SK-MEL-5 (cell line): ENCODE data around the gene POU2AF1. TPM values are rescaled to one million over a fixed set of nuclear protein-coding genes. Genes with fewer than 3 reads are reported as not detected.

Experiments
- DNase-seq: peaks from one replicate; pipeline ENCODE4 v3.0.0-alpha.2; 2016; ENCODE audit warnings: low read depth, low spot score
- in situ Hi-C: cut with HindIII; loops from 2 replicates; pipeline ENCODE4 v1.10.0; 2016; ENCODE audit warnings: low sequenced_read_pairs, high pct_unique_total_duplicates, low pct_unique_long_range_greater_than_20kb
- total RNA-seq: library from RNA; depleted of rRNA; stranded (reverse); fragments of >200 nt; shearing (Covaris generic); gene quantifications from 2 replicates; pipeline ENCODE4 v1.2.3, GENCODE V29; 2014

POU2AF1 gene
- total RNA-seq, 1 experiment from 2014 or later, result not detected

- in situ Hi-C loops, result no loop called here
- no peak for DNase-seq
Observed at GRCh38 chr11:111370270-111370901, 8.7 kb downstream of the POU2AF1 start.

GRCh38 chr11:111368285-111368560 lies 10.9 kb downstream of the POU2AF1 start:
- in situ Hi-C loops, result no loop called here
- DNase-seq, result no peak

- in situ Hi-C loops, result no loop called here
Observed at GRCh38 chr11:111367411-111368284, 11.4 kb downstream of the POU2AF1 start.

GRCh38 chr11:111366560-111367410 lies 12.3 kb downstream of the POU2AF1 start:
- in situ Hi-C loops, result no loop called here
- no peak for DNase-seq

More at GRCh38 chr11:111367411-111368284, 11.4 kb downstream of the POU2AF1 start:
- no peak for DNase-seq

- no peak for DNase-seq
- in situ Hi-C loops, result no loop called here
Observed at GRCh38 chr11:111365722-111366559, 13.1 kb downstream of the POU2AF1 start.

GRCh38 chr11:111364503-111364902 lies 14.6 kb downstream of the POU2AF1 start:
- in situ Hi-C loops, result no loop called here
- no peak for DNase-seq

GRCh38 chr11:111363985-111364384 lies 15.1 kb downstream of the POU2AF1 start:
- in situ Hi-C loops, result no loop called here
- no peak for DNase-seq

GRCh38 chr11:111362887-111363411 lies 16.1 kb downstream of the POU2AF1 start:
- DNase-seq, result no peak
- in situ Hi-C loops, result no loop called here

GRCh38 chr11:111361874-111362273 lies 17.2 kb downstream of the POU2AF1 start:
- in situ Hi-C loops, result no loop called here

GRCh38 chr11:111361052-111361801 lies 17.8 kb downstream of the POU2AF1 start:
- DNase-seq, result no peak
- in situ Hi-C loops, result no loop called here

More at GRCh38 chr11:111361874-111362273, 17.2 kb downstream of the POU2AF1 start:
- DNase-seq, result no peak

GRCh38 chr11:111360150-111361043 lies 18.7 kb downstream of the POU2AF1 start:
- in situ Hi-C loops, result no loop called here
- DNase-seq, result no peak

- DNase-seq, result no peak
- in situ Hi-C loops, result no loop called here
Observed at GRCh38 chr11:111359223-111360149, 19.6 kb downstream of the POU2AF1 start.

GRCh38 chr11:111358038-111359001 lies 20.8 kb downstream of the POU2AF1 start:
- in situ Hi-C loops, result no loop called here
- no peak for DNase-seq
